Measurements from ENCODE around the gene INPP5F.

INPP5F gene

GRCh38 chr10:119725828-119726675, at the start of gene INPP5F:
Gene INPP5F, plus strand, starts transcription at chr10:119726050. Its CDS starts 213 bp downstream, at chr10:119726263.
- DNase-seq (ENCODE audit: low spot score): peak; percentile 100

- DNase-seq (ENCODE audit: low spot score): no peak
Measured at GRCh38 chr10:119677126-119677525, 48.7 kb upstream of the INPP5F start.

- no peak for DNase-seq (ENCODE audit: low spot score)
Measured at GRCh38 chr10:119677904-119678755, 47.7 kb upstream of the INPP5F start.

GRCh38 chr10:119679480-119679829, 46.4 kb upstream of the INPP5F start:
- DNase-seq (ENCODE audit: low spot score): no peak

- DNase-seq (ENCODE audit: low spot score): peak; percentile 58
Measured at GRCh38 chr10:119680050-119680449, 45.8 kb upstream of the INPP5F start.

GRCh38 chr10:119680650-119681081, 45.2 kb upstream of the INPP5F start:
- no peak for DNase-seq (ENCODE audit: low spot score)

- peak; percentile 83 for DNase-seq (ENCODE audit: low spot score)
Measured at GRCh38 chr10:119686465-119687191, 39.2 kb upstream of the INPP5F start.

GRCh38 chr10:119687192-119688032, 38.4 kb upstream of the INPP5F start:
- no peak for DNase-seq (ENCODE audit: low spot score)

- DNase-seq (ENCODE audit: low spot score): no peak
Measured at GRCh38 chr10:119688033-119688508, 37.8 kb upstream of the INPP5F start.

- no peak for DNase-seq (ENCODE audit: low spot score)
Measured at GRCh38 chr10:119689016-119689580, 36.8 kb upstream of the INPP5F start.

- DNase-seq (ENCODE audit: low spot score): no peak
Measured at GRCh38 chr10:119691726-119692125, 34.1 kb upstream of the INPP5F start.

- no peak for DNase-seq (ENCODE audit: low spot score)
Measured at GRCh38 chr10:119693262-119693957, 32.4 kb upstream of the INPP5F start.

GRCh38 chr10:119694608-119695007, 31.2 kb upstream of the INPP5F start:
- DNase-seq (ENCODE audit: low spot score): no peak

- no peak for DNase-seq (ENCODE audit: low spot score)
Measured at GRCh38 chr10:119700321-119700954, 25.4 kb upstream of the INPP5F start.

GRCh38 chr10:119701861-119702260, 24.0 kb upstream of the INPP5F start:
- no peak for DNase-seq (ENCODE audit: low spot score)

GRCh38 chr10:119702583-119702982, 23.3 kb upstream of the INPP5F start:
- no peak for DNase-seq (ENCODE audit: low spot score)

GRCh38 chr10:119703903-119704508, 21.8 kb upstream of the INPP5F start:
- DNase-seq (ENCODE audit: low spot score): no peak

GRCh38 chr10:119705434-119705831, 20.4 kb upstream of the INPP5F start:
- DNase-seq (ENCODE audit: low spot score): no peak

- DNase-seq (ENCODE audit: low spot score): no peak
Measured at GRCh38 chr10:119706521-119707278, 19.1 kb upstream of the INPP5F start.

All from AG08396 (cell line).